CD4-positive, alpha-beta T cell treated with Interleukin-10 for 1 hour (primary cell): ENCODE measurements around the gene IQCN.

ENCODE experiments used
- DNase-seq: peaks from one replicate; pipeline ENCODE4 v3.0.0-alpha.2; 2020

Gene IQCN

DNA sequence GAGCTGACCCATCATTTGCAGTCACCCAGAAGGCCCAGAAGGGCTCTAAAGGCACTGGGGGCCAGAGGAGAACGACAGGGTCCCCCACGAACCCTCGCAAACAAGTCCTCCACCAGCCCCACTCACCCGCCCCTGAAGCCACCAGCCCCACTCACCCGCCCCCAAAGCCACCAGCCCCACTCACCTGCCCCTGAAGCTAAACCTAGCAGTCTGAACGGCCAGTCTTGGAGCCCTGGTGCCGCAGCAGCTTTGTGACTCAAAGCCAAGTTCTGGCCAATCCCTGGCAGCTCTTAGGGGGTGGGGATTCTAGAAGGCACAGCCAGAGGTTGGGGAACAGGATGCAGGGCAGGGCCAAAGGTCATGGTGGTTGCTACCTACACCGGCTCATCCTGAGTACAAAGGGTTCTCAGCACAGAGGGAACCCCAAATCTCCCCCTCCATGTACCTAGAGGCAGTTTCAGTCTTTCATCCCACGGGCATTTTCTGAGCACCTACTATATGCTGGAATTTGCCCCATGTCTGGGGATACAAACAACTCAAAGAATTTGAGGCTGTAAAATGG is at the start of gene IQCN:
Gene IQCN, minus strand, starts transcription at position 234 of the 562 bp plus-strand sequence. CDS start 4,974 bp downstream, outside the sequence.
- peak; percentile 66 for DNase-seq

DNA sequence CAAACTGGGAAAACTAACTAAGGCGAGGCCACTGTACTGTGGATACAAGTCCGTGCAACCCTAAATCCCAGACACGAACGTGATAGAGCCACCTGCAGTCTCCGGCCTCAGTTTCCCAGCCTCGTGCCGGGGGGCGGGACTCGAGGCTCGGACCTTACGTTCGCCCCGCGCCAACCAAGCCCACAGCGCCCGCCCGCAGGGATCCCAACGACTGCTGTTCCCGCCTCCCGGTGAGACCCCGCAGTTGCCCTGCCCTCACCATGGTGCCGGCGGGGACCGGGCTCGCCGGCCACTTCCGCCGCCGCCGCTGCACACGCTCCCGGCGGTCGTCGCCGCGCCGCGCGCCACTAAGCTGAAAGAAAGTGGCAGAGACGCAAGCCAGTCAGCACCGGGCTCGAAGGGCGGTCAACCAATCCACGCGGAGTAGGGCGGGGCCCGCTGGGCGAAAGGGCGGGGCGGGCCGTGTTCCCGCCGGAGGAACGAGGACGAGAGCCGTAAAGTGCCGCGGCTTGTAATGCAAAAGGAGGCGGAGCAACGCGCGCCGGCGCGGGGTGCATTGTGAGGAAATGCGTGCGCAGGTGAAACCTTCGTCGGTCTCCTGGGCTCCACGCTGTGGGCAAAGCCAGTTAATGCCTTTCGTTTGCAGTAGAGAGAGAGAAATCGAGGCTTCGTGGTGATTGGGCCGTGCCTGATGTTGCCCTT is 48.7 kb upstream of the IQCN start, which contains the start of gene LSM4:
Gene LSM4, minus strand, starts transcription at position 318 of the 702 bp plus-strand sequence. Its CDS starts 56 bp downstream, at position 262.
- peak; percentile 100 for DNase-seq

DNA sequence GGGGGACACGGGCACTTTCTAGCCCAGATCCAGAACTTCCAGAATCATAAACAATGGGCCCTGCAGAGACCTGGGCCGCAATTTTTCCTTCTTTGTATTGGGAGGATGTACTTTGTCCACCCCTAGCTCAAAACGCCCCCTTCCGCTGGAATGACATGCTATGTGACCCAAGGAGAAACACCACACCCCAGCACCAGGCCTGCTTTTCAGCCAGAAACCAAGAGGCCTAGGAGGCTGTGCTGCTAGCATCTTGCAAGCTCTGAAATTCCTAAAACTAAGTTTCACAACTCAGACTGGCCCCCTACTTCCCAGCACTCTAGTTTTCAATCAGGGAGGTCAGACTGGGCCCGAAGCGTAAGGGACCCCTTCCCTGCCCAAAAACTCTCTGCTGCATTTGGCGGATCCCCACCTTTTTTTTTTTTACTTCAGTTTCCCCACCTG is 48.1 kb upstream of the IQCN start:
- peak; percentile 40 for DNase-seq

DNA sequence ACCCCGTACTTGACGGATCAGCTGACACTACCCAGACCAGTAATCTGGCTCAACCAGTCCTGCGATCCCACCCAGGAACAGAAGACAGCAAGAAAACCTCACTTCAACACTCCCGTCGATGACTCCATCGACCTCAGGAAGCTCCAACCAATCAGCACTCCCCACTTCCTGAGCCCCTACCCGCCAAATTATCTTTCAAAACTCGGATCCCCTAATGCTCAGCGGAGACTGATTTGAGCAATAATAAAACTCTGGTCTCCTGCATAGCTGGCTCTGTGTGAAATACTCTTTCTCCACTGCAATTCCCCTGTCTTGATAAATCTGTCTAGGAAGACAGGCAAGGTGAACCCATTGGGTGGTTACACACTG is 47.5 kb upstream of the IQCN start:
- DNase-seq = peak; percentile 46

- no peak for DNase-seq
These were observed 46.8 kb upstream of the IQCN start for GRCh38 chr19:18320865-18321733.

DNA sequence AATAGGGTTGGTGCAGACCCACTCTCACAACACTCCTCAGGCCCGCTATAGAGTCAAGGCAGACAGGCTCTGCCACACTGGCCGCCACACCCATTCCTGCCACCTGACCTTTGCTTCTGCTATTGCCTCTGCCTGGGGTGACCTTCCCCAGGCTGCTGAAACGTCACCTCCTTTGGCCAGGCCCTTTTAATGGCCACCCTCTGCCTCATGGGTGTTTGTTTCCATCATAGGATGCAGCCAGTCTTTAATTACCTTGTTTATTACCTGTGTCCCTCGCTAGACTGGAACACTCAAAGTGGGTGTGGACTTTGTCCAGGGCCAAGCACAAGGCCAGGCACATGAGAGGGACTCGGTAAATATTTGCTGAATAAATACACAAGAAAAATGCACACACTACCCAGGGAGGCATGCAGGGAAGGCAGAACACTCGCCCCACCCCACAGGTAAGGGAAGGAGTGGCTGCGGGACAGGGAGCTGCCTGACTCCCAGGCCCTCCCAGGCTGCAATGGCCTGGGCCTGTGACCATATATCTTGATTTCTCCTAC is 45.4 kb upstream of the IQCN start:
- DNase-seq = no peak

GRCh38 chr19:18317961-18318800 is 43.9 kb upstream of the IQCN start:
- peak; percentile 71 for DNase-seq

GRCh38 chr19:18313398-18313797 is 39.1 kb upstream of the IQCN start:
- DNase-seq = no peak

DNA sequence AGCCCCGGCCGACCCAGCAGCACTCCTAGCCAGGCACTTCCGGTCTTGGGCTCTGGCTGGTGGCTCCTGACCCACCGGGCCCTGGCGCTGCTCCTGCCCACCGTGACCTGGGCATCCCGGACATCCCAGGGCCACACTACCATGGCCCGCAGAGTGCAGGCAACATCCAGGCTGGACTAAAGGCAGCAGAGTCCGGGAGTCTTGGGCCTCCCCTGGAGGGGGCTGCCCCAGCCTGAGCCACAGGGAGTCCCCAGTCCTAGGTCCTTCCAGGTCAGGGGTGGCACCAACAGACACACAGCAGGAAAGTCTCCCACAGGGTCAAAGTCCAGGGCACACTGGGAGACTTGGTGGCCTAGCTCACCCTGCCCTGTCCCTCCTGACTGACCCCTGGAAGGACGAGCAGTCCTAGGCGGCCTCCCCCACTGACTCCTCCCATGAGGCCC is 37.9 kb upstream of the IQCN start:
- DNase-seq = no peak

- no peak for DNase-seq
These were observed 37.3 kb upstream of the IQCN start for GRCh38 chr19:18311502-18312091.

DNA sequence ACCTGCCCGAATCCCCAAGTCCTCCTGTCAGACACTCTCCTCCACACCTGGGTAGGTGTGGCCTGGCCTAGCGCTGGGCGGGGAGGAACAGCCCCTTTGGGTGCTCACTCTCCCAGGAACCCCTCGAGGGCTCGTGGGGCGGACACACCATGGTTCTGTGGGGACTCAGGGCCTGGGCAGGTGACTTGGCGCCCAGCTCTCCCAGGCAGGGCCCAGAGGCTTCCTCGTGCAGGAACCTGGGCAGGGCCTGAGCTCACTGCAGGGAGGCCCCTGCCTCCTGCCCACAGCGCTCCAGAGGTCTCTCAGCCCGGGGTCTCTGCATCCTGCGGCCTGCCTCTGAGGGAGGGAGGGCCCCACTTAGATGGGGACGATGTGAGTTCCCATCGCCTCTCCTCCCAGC is 36.7 kb upstream of the IQCN start:
- no peak for DNase-seq

GRCh38 chr19:18310118-18310909 is 36.1 kb upstream of the IQCN start:
- DNase-seq = no peak

DNA sequence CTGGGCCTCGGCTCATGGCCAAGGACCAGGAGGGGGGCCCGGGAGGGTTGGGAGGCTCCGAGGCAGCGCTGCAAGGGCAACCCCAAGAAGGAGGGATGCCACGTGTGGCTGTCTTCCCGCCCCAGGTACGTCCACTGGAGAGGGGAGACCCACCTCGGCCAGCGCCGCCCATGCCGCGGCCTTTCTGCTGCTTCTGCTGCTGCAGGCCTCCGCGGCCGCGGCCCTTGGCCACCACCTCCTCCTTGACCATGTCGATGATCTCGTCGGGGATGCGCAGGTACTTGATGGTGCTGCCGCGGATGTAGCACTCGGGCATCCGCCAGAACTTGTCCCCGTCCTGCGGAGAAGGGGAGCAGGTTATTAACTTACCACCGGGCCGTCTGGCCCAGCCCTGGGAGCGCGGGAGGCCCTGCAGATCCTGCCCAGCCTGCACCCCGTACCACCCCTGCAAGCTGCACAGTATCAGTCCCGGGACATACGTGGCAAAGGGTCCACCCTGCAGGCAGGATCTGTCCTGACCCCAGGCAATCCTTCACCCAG is 35.3 kb upstream of the IQCN start:
- DNase-seq = no peak

- no peak for DNase-seq
These were observed 34.7 kb upstream of the IQCN start for GRCh38 chr19:18308948-18309325.

DNA sequence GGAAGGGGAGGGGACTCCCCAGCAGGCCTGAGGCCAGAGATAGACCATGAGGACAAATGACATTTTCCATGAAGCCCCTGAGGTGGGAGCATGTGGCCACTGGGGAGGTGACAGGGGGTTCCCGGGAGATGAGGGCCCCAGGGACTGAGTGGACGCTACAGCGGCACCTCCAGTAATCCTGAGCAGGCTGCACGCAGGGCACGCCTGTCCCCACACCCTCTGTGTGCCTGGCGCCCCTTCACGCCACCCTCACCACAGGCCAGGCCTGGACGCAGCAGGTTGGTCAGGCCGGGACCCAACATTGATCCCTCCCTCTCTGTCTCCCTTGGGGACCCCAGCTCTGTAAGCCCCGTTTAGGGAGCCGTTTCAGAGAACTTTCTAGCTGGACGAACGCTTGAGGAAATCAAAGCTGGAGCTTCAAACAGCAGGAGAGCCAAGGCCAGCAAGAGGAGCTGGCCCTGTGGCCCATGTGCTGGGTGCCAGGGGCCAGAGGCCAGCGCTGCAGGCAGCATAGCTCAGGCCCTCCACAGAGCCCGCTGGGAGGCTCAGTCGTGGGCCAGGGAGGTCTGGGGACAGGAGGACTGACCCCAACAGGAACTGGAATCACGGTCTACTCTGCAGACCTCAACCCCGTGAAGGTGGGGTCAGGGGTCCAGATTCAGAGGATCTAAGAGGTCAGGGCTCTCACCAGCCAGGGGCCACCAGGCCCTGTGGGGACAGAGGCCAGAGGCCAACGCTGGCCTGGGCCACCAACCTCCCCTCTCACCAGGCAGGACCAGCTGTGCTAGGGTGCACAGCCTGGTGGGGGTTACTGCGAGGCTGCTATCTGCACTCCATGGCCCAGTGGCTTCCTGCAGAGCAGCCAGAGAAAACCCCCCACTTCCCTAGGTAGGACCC is 34.0 kb upstream of the IQCN start:
- no peak for DNase-seq

DNA sequence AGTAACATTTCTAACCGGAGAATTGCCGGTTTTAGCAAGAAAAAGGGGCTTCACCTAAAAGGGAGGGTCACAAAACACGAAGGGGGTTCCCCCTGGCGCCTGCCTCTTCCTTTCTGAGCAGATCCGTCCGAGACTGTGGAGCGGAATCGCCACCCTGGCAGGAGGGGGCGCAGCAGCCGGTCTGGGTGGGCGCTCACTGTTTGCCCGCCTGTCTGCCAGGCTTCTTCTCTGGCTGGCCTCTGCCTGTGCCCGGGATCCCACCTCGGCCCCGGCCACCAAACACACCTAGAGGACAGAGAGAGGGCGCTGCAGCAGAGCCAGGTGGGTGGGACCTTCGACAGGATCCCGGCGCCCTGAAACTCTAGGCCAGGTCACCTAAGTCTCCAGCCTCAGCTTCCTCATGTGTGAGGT is 33.0 kb upstream of the IQCN start:
- DNase-seq = peak; percentile 63

DNA sequence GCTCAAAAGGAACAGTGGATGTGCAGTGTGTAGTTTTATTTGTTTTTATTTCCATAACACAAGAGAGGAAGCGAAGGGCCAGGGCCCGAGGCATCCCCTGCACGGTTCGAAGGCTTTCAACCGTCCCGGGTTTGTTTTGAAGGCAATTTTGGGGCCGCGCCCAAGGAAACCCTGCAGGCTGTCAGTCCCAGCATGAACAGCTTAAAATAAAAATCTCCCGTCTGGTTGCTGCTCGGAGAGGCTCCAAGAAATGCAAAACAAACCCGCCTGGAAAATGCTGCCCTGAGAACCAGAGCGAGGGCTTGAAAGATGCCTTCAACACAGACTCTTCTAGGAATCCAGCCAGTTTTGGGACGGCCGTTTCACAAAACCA is 32.6 kb upstream of the IQCN start:
- DNase-seq = no peak

GRCh38 chr19:18306209-18306887 is 32.1 kb upstream of the IQCN start:
- DNase-seq = no peak
